ENCODE measurements around the gene SLC35F3. TPM values are rescaled to one million over a fixed set of nuclear protein-coding genes. Genes with fewer than 3 reads are reported as not detected.

The SLC35F3 gene
- total and polyA plus RNA-seq, 4 donors, result 0.01 to 0.37 (median 0.08) TPM; not detected in 1

- Histone ChIP-seq H3K9ac (ENCODE audit: low read depth in 1 of 2, low read length in 2 of 2) (no peak overlapping the region), H3K27me3 (ENCODE audit: control insufficient read depth in 4 of 4, insufficient read depth in 4 of 4, low read length in 3 of 4) (peaks cover 0 to 2% (median 0%) of the 10 kb centered on the region in 4 donors), H3K27ac (ENCODE audit: low read depth in 1 of 2, low read length in 2 of 2) (no peak overlapping the region), H3K4me3 (ENCODE audit: low read depth in 1 of 3, low read length in 3 of 3) (no peak overlapping the region), H3K9me3 (ENCODE audit: control insufficient read depth in 4 of 4, low read length in 3 of 4) (peaks cover 2 to 8% (median 4%) of the 10 kb centered on the region in 4 donors), H3K36me3 (ENCODE audit: control insufficient read depth in 4 of 4, insufficient read depth in 3 of 4, low read depth in 1 of 4, low read length in 3 of 4) (no peaks in the 10 kb centered on the region), H3K4me1 (ENCODE audit: control insufficient read depth in 4 of 4, insufficient read depth in 4 of 4, low read length in 3 of 4) (no peaks in the 10 kb centered on the region)
- TF ChIP-seq, protein P1, sequence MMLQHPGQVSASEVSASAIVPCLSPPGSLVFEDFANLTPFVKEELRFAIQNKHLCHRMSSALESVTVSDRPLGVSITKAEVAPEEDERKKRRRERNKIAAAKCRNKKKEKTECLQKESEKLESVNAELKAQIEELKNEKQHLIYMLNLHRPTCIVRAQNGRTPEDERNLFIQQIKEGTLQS (IDR thresholded peaks at IDR 0.05), result no peak
- TF ChIP-seq FOXA2 (IDR thresholded peaks at IDR 0.05) (no peak), GABPA (IDR thresholded peaks at IDR 0.05 in 1 of 2, conservative IDR thresholded peaks at IDR 0.05 in 1 of 2) (no peak)
- no peak for DNase-seq (ENCODE audit: low spot score)
Measured at GRCh38 chr1:233965856-233966255, 61.4 kb downstream of the SLC35F3 start.

- Histone ChIP-seq H3K4me1 (ENCODE audit: control insufficient read depth in 4 of 4, insufficient read depth in 4 of 4, low read length in 3 of 4) (no peaks in the 10 kb centered on the region), H3K4me3 (ENCODE audit: low read depth in 1 of 3, low read length in 3 of 3) (no peak overlapping the region), H3K9ac (ENCODE audit: low read depth in 1 of 2, low read length in 2 of 2) (no peak overlapping the region), H3K9me3 (ENCODE audit: control insufficient read depth in 4 of 4, low read length in 3 of 4) (no peaks in the 10 kb centered on the region), H3K27me3 (ENCODE audit: control insufficient read depth in 4 of 4, insufficient read depth in 4 of 4, low read length in 3 of 4) (no peaks in the 10 kb centered on the region), H3K27ac (ENCODE audit: low read depth in 1 of 2, low read length in 2 of 2) (no peak overlapping the region), H3K36me3 (ENCODE audit: control insufficient read depth in 4 of 4, insufficient read depth in 3 of 4, low read depth in 1 of 4, low read length in 3 of 4) (no peaks in the 10 kb centered on the region)
- WGBS, result 92% methylated on average over 7 of the region's 7 CpGs
- TF ChIP-seq CTCF (IDR thresholded peaks at IDR 0.05; ENCODE audit: low read depth, low read length, missing input control), result no peak
- TF ChIP-seq RXRA (IDR thresholded peaks at IDR 0.05), result no peak
- TF ChIP-seq TAF1 (conservative IDR thresholded peaks at IDR 0.05), result no peak
- TF ChIP-seq RAD21 (IDR thresholded peaks at IDR 0.05), result no peak
- TF ChIP-seq FOXA2 (IDR thresholded peaks at IDR 0.05), result no peak
- no peak for TF ChIP-seq SP1 (IDR thresholded peaks at IDR 0.05)
- TF ChIP-seq, protein P2, sequence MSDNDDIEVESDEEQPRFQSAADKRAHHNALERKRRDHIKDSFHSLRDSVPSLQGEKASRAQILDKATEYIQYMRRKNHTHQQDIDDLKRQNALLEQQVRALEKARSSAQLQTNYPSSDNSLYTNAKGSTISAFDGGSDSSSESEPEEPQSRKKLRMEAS (IDR thresholded peaks at IDR 0.05), result no peak
- no peak for TF ChIP-seq YY1 (IDR thresholded peaks at IDR 0.05)
- TF ChIP-seq NR2F2 (IDR thresholded peaks at IDR 0.05), result no peak
- TF ChIP-seq HNF4G (IDR thresholded peaks at IDR 0.05), result no peak
- no peak for TF ChIP-seq ZBTB33 (IDR thresholded peaks at IDR 0.05)
- TF ChIP-seq FOXA1 (IDR thresholded peaks at IDR 0.05), result no peak
- no peak for TF ChIP-seq REST (IDR thresholded peaks at IDR 0.05)
- TF ChIP-seq JUND (IDR thresholded peaks at IDR 0.05), result no peak
- TF ChIP-seq HNF4A (conservative IDR thresholded peaks at IDR 0.05), result no peak
- TF ChIP-seq, protein P1 (IDR thresholded peaks at IDR 0.05), result no peak
- no peak for TF ChIP-seq GABPA (IDR thresholded peaks at IDR 0.05 in 1 of 2, conservative IDR thresholded peaks at IDR 0.05 in 1 of 2)
- TF ChIP-seq EGR1 (IDR thresholded peaks at IDR 0.05; ENCODE audit: low read depth in 2 of 2), result no peak
- DNase-seq (ENCODE audit: low spot score), result no peak
Measured at GRCh38 chr1:233971753-233972152, 67.3 kb downstream of the SLC35F3 start.
